RKO (cell line): ENCODE data around the gene ANKS3.
"Not testable (repeated sequence)": the region's sequence is repeated elsewhere in the genome, so short reads cannot be mapped to it uniquely, and the experiment has no call there.

Experiments used
- DNase-seq: peaks from one replicate; pipeline ENCODE4 v3.0.0-alpha.2; 2016; ENCODE audit warnings: low spot score

ANKS3 gene

DNA sequence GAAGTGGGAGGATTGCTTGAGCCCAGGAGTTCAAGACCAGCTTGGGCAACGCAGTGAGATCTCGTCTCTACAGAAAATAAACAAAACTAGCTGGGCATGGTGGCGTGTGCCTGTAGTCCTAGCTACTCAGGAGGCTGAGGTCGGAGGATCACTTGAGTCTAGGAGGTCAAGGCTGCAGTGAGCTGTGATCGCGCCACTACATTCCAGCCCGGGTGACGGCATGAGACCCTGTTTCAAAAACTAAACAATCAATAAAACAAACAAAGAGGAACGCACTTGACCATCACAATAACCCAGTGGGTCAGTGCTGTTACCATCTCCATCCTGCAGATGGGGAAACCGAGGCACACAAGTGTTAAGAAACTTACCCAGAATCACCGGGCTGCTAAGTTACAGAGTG lies 19.2 kb upstream of the ANKS3 start:
- no peak for DNase-seq

DNA sequence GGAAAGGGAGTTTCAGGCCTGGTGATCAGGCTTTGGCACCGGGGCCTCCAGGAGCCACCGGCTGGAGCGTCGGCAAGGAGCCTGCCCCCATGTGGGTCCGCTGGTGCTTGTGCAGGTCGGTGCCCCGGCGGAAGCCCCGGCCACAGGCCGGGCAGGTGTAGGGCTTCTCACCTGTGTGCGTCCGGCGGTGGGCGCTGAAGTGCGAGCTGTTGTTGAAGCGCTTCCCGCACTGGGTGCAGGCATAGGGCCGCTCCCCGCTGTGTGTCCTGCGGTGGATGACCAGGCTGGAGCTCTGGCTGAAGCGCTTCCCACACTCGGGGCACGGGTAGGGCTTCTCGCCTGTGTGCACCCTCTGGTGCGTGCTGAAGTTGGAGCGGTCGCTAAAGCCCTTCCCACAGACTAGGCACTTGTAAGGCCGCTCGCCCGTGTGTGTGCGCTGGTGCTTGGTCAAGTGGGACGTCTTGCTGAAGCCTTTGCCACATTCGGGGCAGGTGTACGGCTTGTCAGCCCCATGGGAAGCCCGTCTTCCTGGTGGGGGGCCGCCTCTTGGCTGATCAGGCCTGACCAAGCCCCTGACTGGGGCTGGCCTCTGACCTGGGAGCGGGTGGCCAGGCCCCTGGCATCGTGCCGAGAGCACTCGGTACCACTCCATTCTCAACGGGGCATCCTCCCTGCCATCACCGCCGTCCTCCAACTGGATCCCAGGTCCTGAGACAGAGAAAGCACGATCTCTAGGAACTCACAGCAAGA lies 18.5 kb upstream of the ANKS3 start:
- DNase-seq = no peak

DNA sequence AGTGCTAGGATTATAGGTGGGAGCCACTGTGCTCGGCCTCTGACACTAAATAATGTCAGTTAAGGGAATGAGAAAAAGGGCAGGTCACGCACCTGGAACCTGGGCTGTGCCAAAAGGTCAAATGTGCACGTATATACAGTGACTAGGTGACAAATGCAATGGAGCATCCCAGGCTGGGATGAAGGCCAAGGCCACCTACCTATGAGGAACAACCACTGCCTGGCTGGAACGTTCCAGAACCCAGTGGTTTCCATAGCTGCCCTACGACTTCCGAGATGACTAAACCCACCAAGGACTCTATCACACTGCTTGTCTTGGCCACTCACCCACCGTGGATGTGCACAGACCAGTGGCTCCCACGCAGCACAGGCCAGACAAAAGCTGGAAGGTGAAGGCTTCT lies 16.8 kb upstream of the ANKS3 start:
- DNase-seq = no peak

DNA sequence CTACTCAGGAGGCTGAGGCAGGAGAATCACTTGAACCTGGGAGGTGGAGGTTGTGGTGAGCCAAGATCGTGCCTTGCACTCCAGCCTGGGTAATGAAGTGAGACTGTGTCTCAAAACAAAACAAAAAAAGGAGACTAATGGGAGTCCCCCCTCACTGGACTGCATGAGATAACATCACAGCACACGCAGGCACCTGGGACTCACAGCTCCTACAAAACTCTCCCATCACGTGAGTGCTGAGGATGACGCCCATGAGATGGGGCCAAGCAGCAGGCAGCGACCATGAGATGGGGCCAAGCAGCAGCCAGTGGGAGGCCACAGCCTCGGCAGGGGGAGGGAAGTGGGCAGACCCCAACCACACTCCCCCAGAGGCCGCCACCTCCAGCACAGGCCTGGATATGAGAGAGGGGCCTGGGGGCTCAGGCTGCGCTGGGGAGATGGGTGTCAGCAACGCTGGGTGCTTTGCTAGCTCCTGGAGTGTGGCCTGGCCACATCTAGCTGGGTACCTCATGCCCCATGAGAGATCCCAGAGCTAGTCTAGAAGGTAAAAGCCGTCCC lies 15.7 kb upstream of the ANKS3 start:
- DNase-seq = no peak

DNA sequence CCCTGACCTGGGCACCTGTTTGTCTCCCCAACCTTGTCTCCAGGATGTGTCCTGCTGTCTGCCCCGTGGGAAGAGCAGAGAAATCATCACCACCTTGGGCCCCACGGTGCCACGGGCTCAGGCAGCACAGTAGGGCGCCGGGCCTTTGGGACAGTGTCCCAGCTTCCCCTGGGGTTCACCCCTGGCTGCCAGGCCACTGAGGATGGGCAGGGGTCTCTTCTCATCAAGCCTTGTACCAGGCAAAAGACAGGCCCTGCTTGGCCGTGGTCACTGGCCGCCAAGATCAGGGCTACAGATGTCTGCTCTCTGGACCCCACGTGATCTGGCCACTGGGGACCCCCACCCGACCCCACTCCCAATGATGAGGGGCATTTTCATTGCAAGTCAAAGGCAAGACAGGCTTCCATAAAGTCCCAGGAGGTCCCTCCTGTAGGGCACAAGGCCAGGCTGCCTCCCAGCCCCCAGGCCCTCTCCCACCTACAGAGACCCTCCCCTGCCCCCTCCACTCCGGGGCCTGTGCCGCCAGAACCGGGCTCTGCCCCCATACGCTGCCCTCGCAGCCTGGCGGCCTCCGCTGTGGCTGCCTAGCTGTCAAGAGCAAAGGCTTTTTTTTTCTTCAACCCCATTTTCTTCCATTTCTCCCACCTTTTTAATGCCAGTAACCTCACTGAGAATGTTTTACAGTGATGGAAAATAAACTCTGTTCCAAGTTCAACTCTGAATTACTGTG lies 14.8 kb upstream of the ANKS3 start:
- no peak for DNase-seq

DNA sequence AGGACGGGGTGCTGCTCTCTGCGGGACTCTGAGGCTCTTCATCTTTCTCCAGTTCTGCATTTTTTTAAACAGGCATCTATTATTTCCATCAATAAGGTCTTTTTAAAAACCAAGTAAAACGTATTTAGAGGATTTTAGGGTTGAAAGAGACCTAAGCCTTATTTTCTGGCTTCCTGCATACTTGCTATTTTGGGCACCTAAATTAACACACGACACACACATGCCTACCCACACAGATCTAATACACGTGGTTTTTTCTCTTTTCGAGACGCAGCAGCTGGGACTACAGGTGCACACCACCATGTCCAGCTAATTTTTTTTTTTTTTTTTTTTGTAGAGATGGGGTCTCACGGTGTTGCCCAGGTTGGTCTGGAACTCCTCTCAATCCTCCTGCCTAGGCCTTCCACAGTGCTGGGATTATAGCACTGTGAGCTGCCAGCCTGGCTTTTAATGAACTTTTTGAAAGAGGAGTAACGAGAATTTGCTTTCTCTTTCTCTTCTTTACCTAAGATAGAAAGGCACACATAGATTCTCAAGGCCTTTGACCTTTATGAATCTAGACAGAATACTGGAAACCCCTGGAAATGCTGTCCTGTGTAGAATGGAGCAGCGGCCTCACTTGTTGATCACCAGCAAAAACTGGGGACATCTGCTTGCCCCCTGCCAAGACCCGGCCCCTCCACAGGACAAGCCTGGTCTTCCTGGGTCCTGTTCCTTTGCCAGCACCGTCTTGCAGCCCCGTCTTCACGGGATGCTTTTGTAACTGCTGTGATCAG lies 14.0 kb upstream of the ANKS3 start:
- no peak for DNase-seq

DNA sequence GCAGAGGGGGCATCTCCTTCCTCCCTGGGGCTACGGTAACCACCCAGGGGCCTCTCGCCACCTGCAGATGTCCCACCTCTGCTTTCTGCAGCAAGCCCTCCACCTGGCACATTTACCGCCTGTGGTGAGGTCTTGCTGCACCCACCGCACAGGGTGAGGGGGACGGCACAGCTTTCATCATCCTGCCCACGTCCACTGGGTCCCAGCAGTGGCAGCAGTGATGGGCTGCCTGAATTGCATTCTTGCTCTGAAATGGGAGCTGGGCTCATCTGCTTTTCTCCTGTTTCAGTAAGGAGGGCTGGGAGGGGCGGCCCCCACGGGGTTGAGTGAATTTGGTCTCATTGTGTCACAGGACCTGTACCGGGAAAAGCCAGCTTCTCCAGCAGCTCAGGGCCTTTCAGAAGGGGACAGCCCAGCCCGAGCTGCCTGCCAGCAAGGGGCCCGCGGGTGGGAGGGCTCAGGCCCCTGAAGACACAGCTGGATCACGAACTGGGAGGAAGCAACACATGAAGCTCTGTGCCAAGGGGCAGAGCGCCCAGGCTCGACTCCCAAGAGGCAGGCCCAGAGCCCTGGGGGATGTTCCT lies 13.0 kb upstream of the ANKS3 start:
- DNase-seq = no peak

DNA sequence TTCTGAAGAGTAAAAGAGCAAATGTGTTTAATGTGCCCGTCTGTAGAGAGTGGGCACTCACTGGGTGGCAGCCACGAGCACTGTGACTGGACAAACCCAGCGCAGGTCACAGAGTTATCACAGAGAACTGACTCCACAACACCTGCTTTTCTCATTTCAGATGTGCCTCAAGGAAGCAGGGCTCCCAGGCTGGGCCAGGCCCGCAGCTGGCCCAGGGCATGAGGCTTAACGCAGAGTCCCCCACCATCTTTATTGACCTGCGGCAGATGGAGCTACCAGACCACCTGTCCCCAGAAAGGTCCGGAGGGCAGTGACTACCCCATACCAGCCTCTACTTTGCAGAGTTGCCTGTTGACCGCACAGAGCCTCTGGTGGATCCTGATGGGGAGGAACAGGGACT lies 12.1 kb upstream of the ANKS3 start:
- no peak for DNase-seq

DNA sequence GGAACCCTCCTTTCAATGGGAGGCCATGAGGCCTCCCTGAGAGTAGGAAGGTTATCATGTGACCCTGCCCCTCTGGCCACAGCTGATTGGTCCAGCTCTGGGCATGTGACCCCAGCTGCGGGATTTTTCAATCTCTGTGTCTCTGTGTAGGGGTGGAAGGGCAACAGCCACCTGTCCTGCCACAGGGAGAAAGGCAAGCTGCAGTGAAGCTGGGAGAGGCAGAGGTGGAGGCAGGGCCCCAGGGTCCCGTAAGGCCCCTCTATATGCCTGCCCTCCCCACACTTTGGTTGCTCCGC lies 11.2 kb upstream of the ANKS3 start:
- DNase-seq = no peak

DNA sequence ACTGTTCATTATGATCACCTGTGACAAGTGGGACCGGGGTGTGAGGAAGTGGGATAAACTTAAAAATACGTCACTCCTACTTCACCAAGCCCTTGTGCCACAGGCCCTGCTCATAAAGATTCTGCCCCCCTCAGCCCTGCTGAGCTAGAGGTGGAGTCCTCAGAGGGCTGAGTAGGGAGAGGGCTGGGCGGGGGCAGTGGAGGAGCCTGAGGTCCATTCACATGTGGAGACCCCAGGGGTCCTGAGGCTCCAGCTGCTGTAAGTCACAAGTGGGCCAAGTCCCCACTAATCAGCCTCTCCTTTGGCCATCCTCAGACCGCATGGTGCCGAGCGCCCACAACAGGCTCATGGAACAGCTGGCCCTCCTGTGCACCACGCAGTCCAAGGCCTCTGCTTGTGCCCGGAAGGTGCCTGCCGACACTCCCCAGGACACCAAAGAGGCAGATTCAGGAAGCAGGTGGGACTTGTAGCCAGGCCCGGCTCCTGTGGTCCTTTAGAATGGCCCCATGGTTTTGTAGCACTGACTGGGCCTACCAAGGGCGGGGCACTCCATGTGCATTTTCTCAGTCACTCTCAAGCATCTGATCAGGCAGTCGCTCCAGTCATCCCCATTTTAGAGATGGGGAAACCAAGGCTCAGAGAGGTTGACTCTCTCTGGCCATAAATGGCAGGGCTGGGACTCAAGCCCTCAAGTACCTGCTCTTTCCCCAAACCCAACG lies 10.6 kb upstream of the ANKS3 start:
- DNase-seq = no peak

DNA sequence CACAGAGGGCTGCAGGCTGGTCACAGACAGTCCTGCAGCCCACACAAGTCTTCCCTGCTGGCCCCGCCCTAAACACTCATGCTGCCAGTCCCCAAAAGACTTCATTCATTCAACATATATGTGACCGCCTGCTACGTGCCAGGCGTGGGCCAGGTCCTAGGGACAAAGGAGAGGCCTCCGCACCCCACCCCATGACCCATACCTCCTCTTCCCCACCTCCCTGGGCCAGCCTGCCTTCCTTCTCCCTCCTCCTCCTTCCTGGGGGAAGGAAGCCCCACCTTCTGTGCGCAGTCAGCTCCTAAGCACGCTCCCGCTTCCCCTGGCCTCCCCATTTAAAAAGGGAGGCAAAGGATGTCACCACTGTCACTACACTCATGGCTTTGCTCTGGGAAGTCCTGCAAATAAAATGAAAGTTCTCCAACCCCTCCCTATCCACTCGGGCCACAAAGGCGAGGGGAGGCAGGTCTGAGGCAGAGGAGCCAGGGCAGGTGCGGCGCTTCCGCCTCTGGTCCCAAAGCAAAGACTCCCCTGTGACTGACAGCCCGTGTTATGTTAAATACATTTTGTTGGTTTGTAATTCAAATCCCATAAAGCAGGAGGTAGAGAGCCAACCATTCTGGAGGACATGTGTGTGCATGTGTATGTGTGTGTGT lies 9.3 kb upstream of the ANKS3 start:
- DNase-seq = no peak

DNA sequence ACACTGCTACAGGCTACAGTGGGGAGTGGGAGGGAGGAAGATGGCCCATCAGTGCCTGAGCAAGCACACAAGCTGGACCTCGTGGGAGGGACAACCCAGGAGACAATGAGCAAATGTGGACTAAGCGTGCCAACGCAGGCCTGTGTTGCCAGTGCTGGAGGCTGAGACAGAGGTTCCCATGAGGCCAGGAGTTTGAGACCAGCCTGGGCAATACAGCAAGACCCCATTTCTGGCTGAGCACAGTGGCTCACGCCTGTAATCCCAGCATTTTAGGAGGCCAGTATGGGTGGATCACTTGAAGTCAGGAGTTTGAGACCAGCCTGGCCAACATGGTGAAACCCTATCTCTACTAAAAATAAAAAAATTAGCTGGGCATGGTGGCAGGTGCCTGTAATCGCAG lies 4.3 kb upstream of the ANKS3 start:
- not testable (repeated sequence) for DNase-seq

DNA sequence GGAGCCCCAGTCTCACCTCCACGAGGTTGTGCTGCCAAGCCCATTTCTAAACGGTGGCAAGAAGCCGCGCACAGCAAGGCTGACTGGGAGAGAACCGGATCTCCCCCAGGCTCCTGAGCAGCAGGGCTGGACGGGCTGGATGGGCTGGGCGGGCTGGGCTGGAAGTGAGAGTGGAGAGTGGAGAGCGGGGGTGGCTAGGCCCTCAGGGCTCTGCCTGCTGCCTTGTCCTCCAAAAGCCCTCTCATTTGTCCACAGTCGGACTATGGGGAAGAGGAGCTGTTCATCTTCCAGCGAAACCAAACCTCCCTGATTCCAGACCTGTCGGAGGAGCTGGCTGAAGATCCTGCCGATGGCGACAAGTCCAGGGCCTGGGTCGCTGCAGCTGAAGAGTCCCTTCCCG lies 3.5 kb upstream of the ANKS3 start:
- DNase-seq = no peak

DNA sequence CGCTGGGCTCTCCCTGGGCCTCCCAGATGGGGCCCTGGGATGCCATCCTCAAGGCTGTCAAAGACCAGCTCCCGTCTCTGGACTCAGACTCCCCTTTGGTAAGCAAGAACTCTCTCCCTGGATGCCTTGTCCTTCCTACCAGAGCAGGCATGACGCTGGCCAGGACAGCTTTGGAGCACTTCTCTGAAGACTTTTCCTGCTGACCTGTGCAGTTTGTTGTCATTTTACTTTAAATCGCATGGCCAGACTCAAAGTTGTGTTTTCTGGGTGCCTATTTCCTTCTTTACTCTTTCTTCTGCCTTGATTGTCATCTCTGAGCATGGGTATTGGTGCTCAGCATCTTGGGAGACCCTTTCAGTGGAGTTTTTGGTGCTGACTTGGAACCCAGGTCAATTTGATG lies 2.5 kb upstream of the ANKS3 start:
- no peak for DNase-seq

DNA sequence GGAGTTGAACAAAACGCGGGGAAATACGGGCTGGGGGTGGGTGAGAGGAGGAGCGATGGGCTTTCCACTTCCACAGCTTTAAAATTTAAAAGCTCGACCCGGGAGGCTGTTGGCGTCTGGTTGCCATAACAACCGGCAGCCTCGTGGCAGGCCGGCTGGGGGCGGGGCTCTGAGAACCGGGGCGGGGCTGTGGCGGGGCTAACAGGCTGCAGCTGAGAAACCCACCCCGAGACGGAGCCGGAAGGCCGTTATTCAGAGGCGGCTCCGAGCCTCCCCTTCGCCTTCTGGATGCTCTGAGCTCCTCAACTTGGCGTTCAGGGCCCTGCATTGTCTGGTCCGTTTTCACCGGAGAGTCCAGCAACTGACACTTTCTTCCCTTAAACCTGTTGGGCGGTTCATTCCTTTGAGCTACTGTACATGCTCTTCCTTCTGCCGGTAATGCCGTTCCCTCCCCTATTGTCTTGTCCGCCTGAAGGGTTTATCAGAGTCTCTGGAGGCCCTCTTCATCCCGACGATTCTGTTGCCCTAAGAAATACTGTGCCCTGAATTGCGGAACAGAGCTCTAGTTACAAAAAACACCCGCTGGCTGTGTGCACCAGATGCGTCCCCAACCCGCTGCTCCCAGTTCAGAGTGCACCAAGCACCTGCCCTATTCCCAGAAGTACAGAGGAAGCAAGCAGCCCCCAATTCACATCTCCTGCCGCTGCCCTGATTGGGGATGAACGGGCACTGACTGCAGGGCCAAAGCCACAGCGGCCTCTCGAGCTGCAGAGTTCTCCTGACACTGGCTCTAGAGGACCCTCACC lies 862 bp upstream of the ANKS3 start:
- DNase-seq = peak; percentile 80

DNA sequence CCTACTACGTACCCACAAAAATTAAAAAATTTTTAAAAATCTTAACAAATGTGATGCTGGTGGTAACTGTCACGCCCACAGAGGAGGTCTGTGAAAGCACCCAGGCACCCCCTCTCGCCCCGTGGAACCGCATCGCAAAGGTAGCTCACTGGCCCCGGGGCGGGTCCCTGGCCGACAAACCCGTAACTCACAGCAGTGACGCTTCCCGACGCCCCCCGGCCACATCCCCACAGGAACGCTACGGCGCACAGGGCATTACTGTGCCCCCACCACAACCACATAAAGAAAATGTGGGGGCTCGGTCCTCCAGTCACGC lies 366 bp downstream of the ANKS3 start:
- DNase-seq = peak; percentile 9

DNA sequence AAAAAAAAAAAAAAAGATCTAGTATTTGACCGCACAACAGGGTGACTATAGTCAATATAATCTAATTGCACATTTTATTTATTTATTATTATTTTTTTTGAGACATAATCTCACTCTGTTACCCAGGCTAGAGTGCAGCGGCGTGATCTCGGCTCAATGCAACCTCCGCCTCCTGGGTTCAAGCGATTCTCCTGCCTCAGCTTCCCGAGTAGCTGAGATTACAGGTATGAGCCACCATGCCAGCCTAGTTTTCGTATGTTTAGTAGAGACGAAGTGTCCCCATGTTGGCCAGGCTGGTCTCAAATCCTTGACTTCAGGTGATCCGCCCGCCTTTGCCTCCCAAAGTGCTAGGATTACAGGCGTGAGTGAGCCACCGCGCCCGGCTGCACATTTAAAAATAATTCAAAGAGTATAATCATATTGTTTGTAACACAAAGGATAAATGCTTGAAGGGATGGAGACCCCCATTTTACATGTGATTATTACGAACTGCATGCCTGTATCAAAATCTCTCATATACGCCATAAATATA lies 794 bp downstream of the ANKS3 start:
- no peak for DNase-seq

DNA sequence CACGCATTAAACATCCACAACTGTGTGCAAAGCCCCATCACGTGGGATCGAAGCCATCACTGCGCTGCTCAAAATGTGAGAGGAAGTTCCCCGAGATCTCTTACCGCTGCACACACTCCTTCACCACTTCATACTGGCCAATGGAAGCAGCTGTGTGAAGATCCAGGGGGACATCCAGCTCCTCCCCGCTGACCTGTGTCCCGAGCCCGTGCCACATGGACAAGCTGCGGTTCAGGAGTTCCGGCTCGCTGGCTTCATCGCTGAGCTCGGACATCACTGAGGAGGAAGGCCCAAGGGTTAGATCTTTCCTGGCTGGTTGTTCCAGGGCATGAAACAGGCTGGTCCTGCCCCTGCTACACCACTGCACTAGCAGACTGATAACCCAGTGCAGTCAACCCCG lies 4.2 kb downstream of the ANKS3 start:
- no peak for DNase-seq

DNA sequence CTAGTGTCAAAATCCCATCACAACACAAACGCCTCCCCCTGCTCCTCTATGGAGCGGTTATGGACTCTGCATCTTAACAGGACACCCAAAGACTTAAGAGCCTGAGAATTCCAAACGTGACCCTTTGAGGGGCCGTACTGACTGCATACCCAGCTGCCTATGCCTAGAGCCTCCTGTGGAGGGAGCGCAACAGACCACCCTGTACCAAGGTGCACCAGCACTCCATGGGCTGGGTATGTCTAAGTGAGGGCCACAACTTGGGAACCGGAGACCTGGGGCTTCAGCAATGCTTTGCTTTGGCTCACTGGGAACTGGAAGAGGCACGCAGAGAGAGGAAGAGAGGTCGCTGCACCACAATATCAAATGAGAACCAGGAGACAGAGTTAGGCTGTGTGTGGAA lies 5.4 kb downstream of the ANKS3 start:
- no peak for DNase-seq

DNA sequence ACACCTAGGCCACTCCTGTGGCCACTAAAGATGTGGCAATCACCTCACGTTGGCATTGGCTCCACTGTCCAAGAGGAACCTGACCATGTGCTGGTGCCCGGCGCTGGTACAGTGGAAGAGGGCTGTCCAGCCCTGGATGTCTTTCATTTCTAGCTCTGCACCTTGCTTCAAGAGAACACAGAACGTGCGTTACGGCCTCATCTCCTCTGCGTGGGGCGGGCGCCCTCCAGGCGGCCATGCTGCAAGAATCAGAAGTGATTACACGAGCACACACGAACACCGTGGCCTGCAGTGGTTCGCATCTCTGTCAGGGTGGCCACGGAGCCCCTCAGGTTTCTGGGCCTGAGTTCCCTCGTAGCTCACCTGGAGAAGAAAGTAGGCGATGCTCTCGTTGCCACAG lies 7.5 kb downstream of the ANKS3 start:
- DNase-seq = no peak
